Measurements from ENCODE around the gene TPST1. TPM values are rescaled to one million over a fixed set of nuclear protein-coding genes. Genes with fewer than 3 reads are reported as not detected.

TPST1 gene
- total RNA-seq, 1 experiment from 2014 or later = 15.0 TPM

GRCh38 chr7:66193146-66193725 lies 11.9 kb upstream of the TPST1 start:
- TF ChIP-seq ZNF423 (CRISPR knock-in tag; IDR thresholded peaks at IDR 0.05) = no peak
- no peak for TF ChIP-seq ZBTB21 (CRISPR knock-in tag; IDR thresholded peaks at IDR 0.05; ENCODE audit: borderline replicate concordance)
- TF ChIP-seq MLX (CRISPR knock-in tag; IDR thresholded peaks at IDR 0.05) = no peak
- no peak for TF ChIP-seq JUN (CRISPR knock-in tag; IDR thresholded peaks at IDR 0.05)
- TF ChIP-seq AFF4 (CRISPR knock-in tag; IDR thresholded peaks at IDR 0.05; ENCODE audit: borderline replicate concordance) = no peak
- no peak for TF ChIP-seq ATF3 (CRISPR knock-in tag; conservative IDR thresholded peaks at IDR 0.05)
- TF ChIP-seq ATF6 (CRISPR knock-in tag; IDR thresholded peaks at IDR 0.05) = no peak
- no peak for TF ChIP-seq HMGA2 (CRISPR knock-in tag; IDR thresholded peaks at IDR 0.05)
- no peak for TF ChIP-seq NFYB (CRISPR knock-in tag; conservative IDR thresholded peaks at IDR 0.05; ENCODE audit: low read depth)
- Mint-ChIP-seq H3K36me3 (no peaks in the 10 kb centered on the region), H3K4me1 (peaks cover 1% of the 10 kb centered on the region; the same call in 1 of the 2 replicates), H3K9me3 (peaks cover 6% of the 10 kb centered on the region; the same call in 1 of the 2 replicates), H3K4me3 (no peak overlapping the region), H3K27me3 (ENCODE audit: low read depth) (no peaks in the 10 kb centered on the region; the same call in 1 of the 2 replicates), H3K27ac (no peak overlapping the region)
- ChIA-PET POLR2A (no interaction called here), CTCF (no interaction called here)
- no peak for ATAC-seq
- no peak for DNase-seq (ENCODE audit: low spot score)

- H3K27ac Mint-ChIP-seq = no peak overlapping the region
- no peak for ATAC-seq
- CTCF ChIA-PET = interaction anchor here (0.6 to 0.8 kb wide), 2 partner anchors 124 to 274 kb away, joined by 3 read pairs; no protein-coding TSS in a partner anchor
- TF ChIP-seq MYBL2 (CRISPR knock-in tag; IDR thresholded peaks at IDR 0.05) = no peak
- no peak for TF ChIP-seq ZNF532 (CRISPR knock-in tag; IDR thresholded peaks at IDR 0.05; ENCODE audit: borderline replicate concordance)
- TF ChIP-seq PREB (CRISPR knock-in tag; IDR thresholded peaks at IDR 0.05; ENCODE audit: borderline replicate concordance) = no peak
- TF ChIP-seq CREB1 (CRISPR knock-in tag; IDR thresholded peaks at IDR 0.05) = no peak
- no peak for TF ChIP-seq ZSCAN18 (CRISPR knock-in tag; IDR thresholded peaks at IDR 0.05)
- no peak for TF ChIP-seq ZNF232 (CRISPR knock-in tag; IDR thresholded peaks at IDR 0.05)
- TF ChIP-seq GABPB1 (CRISPR knock-in tag; IDR thresholded peaks at IDR 0.05) = no peak
- no peak for TF ChIP-seq ZBTB21 (CRISPR knock-in tag; IDR thresholded peaks at IDR 0.05; ENCODE audit: borderline replicate concordance)
- no peak for TF ChIP-seq ATF6 (CRISPR knock-in tag; IDR thresholded peaks at IDR 0.05)
- TF ChIP-seq SOX15 (CRISPR knock-in tag; IDR thresholded peaks at IDR 0.05) = no peak
- no peak for TF ChIP-seq JUN (CRISPR knock-in tag; IDR thresholded peaks at IDR 0.05)
Observed at GRCh38 chr7:66198469-66198868, 6.7 kb upstream of the TPST1 start.

More at GRCh38 chr7:66198469-66198868, 6.7 kb upstream of the TPST1 start:
- no peak for DNase-seq (ENCODE audit: low spot score)
- POLR2A ChIA-PET = interaction anchor here (0.6 kb wide), 1 partner anchor 13 kb away, joined by 4 read pairs; no protein-coding TSS in a partner anchor
- no peak overlapping the region for H3K4me3 Mint-ChIP-seq
- H3K9me3 Mint-ChIP-seq = 0 out of 2 replicates have a peak, but pooled peaks cover 3% of the 10 kb centered on the region
- H3K4me1 Mint-ChIP-seq = peaks cover 4% of the 10 kb centered on the region; the same call in 1 of the 2 replicates
- H3K27me3 Mint-ChIP-seq (ENCODE audit: low read depth) = peaks cover 5% of the 10 kb centered on the region; the same call in 1 of the 2 replicates
- no peaks in the 10 kb centered on the region for H3K36me3 Mint-ChIP-seq
